HG02623 (cell line): Measurements from ENCODE around the gene SDK2.
"Not testable (repeated sequence)": the region's sequence is repeated elsewhere in the genome, so short reads cannot be mapped to it uniquely, and the experiment has no call there.

ENCODE experiments used
- ATAC-seq: cut with Tn5 transposase; IDR thresholded peaks from one replicate; pipeline ENCODE4 v1.9.1; 2021; ENCODE audit warnings: moderate library complexity; ENCODE audit not compliant: unreplicated experiment

The SDK2 gene

GRCh38 chr17:73466704-73467433 lies 177.4 kb downstream of the SDK2 start:
- no peak for ATAC-seq

GRCh38 chr17:73465953-73466230 lies 178.4 kb downstream of the SDK2 start:
- no peak for ATAC-seq

GRCh38 chr17:73465130-73465952 lies 178.9 kb downstream of the SDK2 start:
- ATAC-seq = no peak

GRCh38 chr17:73464447-73464846 lies 179.8 kb downstream of the SDK2 start:
- ATAC-seq = no peak

- no peak for ATAC-seq
Observed at GRCh38 chr17:73463821-73464220, 180.4 kb downstream of the SDK2 start.

GRCh38 chr17:73462823-73463222 lies 181.4 kb downstream of the SDK2 start:
- no peak for ATAC-seq

- ATAC-seq = no peak
Observed at GRCh38 chr17:73459980-73460379, 184.3 kb downstream of the SDK2 start.

GRCh38 chr17:73455767-73456166 lies 188.5 kb downstream of the SDK2 start:
- ATAC-seq = no peak

GRCh38 chr17:73455050-73455687 lies 189.1 kb downstream of the SDK2 start:
- ATAC-seq = no peak

GRCh38 chr17:73453494-73453893 lies 190.8 kb downstream of the SDK2 start:
- not testable (repeated sequence) for ATAC-seq

GRCh38 chr17:73453090-73453489 lies 191.2 kb downstream of the SDK2 start:
- ATAC-seq = no peak

- no peak for ATAC-seq
Observed at GRCh38 chr17:73452009-73452408, 192.2 kb downstream of the SDK2 start.

- no peak for ATAC-seq
Observed at GRCh38 chr17:73447319-73447718, 196.9 kb downstream of the SDK2 start.

GRCh38 chr17:73446617-73447016 lies 197.6 kb downstream of the SDK2 start:
- ATAC-seq = no peak

- ATAC-seq = no peak
Observed at GRCh38 chr17:73445466-73445865, 198.8 kb downstream of the SDK2 start.

- no peak for ATAC-seq
Observed at GRCh38 chr17:73444021-73444420, 200.2 kb downstream of the SDK2 start.

- ATAC-seq = no peak
Observed at GRCh38 chr17:73439597-73439996, 204.6 kb downstream of the SDK2 start.

GRCh38 chr17:73437826-73438225 lies 206.4 kb downstream of the SDK2 start:
- no peak for ATAC-seq

- ATAC-seq = no peak
Observed at GRCh38 chr17:73436954-73437353, 207.3 kb downstream of the SDK2 start.

- ATAC-seq = no peak
Observed at GRCh38 chr17:73435412-73435811, 208.8 kb downstream of the SDK2 start.

GRCh38 chr17:73434154-73434553 lies 210.1 kb downstream of the SDK2 start:
- no peak for ATAC-seq

GRCh38 chr17:73433501-73433900 lies 210.7 kb downstream of the SDK2 start:
- no peak for ATAC-seq
